Left lung (tissue), 10 donors: ENCODE results near the gene B4GALNT1. TPM values are rescaled to one million over a fixed set of nuclear protein-coding genes. Genes with fewer than 3 reads are reported as not detected.
A peak's percentile ranks its signal among the peaks of the same experiment; 100 is the strongest.
"Not testable (repeated sequence)": the region's sequence is repeated elsewhere in the genome, so short reads cannot be mapped to it uniquely, and the experiment has no call there.

Experiments used
- ATAC-seq: fragments of 200-7000 bp; cut with Tn5 transposase; one replicate; pipeline ENCODE4 v1.9.1; 2020; ENCODE audit warnings: moderate library complexity
- DNase-seq, 4 donors: peaks; one replicate each; pipeline ENCODE4 v3.0.0-alpha.2; 2013 to 2020
- H3K27ac ChIP-seq, 2 donors: fragments of 200-600 bp; sonication (generic) in 1 of 2; one replicate each; pipeline versions ENCODE4 v1.5.0 to v1.8.0; 2020 to 2021
- H3K27me3 ChIP-seq, 2 donors: fragments of 200-600 bp; sonication (generic) in 1 of 2; one replicate each; pipeline versions ENCODE4 v1.5.0 to v1.8.0; 2020 to 2021
- H3K36me3 ChIP-seq, 2 donors: fragments of 200-600 bp; sonication (generic) in 1 of 2; one replicate each; pipeline versions ENCODE4 v1.5.0 to v1.8.0; 2020 to 2021
- H3K4me1 ChIP-seq, 2 donors: fragments of 200-600 bp; one replicate each; pipeline ENCODE4 v1.8.0; 2021
- H3K4me3 ChIP-seq, 2 donors: fragments of 200-600 bp; sonication (generic) in 1 of 2; one replicate each; pipeline versions ENCODE4 v1.5.0 to v1.8.0; 2020 to 2021; ENCODE audit warnings: mild to moderate bottlenecking in 1 of 2
- H3K9me3 ChIP-seq, 2 donors: fragments of 200-600 bp; sonication (generic) in 1 of 2; one replicate each; pipeline versions ENCODE4 v1.5.0 to v1.8.0; 2020 to 2021
- intact Hi-C, 2 donors: fragments of 100-400 bp; cut with DNase I; formaldehyde crosslinking; loops; one replicate each; pipeline versions ENCODE4 v1.11.2 to v1.14.2; 2022
- polyA plus RNA-seq, 6 donors: library from polyadenylated mRNA; unstranded; fragments of 120-200 nt; gene quantifications; one replicate each; pipeline ENCODE4 v1.2.1, GENCODE V29; 2013; ENCODE audit not compliant: insufficient read length in 6 of 6
- total RNA-seq, 2 donors: library from RNA; stranded (reverse); fragmentation: NEBNext Ultra II Directional; extraction: Animal tissue kit (Norgen Biotek cat#: 25700); gene quantifications; one replicate each; pipeline ENCODE4 v1.2.1, GENCODE V29; 2021
- TF ChIP-seq, protein P1 (sequence below), 2 donors: fragments of 200-600 bp; sonication (generic) in 1 of 2; IDR thresholded peaks; one replicate each; pipeline versions ENCODE4 v1.5.0 to v1.8.0; 2021; ENCODE audit warnings: antibody characterized with exemption in 2 of 2
- donor health status: DM: no; HTN: yes; CAD: no.
- donor health status: DM: no; HTN: no; CAD: no.

The B4GALNT1 gene
- total and polyA plus RNA-seq, 8 donors = 0.78 to 3.8 (median 1.4) TPM

DNA sequence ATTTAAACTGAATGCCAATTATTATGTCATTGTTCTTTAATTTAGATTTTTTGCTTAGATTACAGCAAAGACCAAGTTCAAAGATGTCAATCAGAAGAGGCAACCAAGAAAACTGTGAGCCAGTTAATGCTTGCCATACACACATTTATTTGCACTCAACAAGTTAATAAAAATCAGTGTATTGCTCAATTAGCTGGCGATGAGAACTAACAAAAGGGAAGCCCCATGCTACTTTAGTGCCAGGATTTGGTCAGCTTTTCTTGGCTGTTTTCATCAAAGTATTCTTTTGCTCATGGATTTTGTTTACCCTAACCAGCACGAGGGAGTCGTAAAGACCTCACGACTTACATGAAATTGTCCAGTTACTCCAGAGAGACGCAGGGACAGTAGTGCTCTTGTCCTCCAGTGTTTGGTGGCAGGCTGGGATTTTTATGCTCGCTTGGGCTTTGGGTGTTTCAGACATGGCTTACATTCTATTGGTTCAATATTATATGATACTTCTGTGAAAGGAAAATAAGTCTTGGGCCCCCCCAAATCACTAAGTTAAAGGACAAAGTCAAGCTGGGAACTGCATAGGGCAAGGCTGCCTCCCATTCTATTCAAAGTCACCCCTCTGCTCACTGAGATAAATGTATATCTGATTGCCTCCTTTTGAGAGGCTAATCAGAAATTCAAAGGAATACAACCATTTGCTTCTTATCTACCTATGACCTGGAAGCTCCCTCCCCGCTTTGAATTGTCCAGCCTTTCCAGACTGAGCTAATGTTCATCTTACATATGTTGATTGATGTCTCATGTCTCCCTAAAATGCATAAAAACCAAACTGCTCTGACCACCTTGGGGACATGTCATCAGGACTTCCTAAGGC lies 7.4 kb upstream of the B4GALNT1 start:
- no peaks in the 10 kb centered on the region for H3K4me1 ChIP-seq
- H3K27ac ChIP-seq = no peak overlapping the region
- no peaks in the 10 kb centered on the region for H3K36me3 ChIP-seq
- peaks cover 0 to 62% of the 10 kb centered on the region in 2 donors for H3K27me3 ChIP-seq
- DNase-seq (peak in 1 of 4 donors; percentile 27), ATAC-seq (no peak)
- H3K9me3 ChIP-seq = peaks cover 0 to 9% of the 10 kb centered on the region in 2 donors
- no peak overlapping the region for H3K4me3 ChIP-seq
- TF ChIP-seq, protein P1, sequence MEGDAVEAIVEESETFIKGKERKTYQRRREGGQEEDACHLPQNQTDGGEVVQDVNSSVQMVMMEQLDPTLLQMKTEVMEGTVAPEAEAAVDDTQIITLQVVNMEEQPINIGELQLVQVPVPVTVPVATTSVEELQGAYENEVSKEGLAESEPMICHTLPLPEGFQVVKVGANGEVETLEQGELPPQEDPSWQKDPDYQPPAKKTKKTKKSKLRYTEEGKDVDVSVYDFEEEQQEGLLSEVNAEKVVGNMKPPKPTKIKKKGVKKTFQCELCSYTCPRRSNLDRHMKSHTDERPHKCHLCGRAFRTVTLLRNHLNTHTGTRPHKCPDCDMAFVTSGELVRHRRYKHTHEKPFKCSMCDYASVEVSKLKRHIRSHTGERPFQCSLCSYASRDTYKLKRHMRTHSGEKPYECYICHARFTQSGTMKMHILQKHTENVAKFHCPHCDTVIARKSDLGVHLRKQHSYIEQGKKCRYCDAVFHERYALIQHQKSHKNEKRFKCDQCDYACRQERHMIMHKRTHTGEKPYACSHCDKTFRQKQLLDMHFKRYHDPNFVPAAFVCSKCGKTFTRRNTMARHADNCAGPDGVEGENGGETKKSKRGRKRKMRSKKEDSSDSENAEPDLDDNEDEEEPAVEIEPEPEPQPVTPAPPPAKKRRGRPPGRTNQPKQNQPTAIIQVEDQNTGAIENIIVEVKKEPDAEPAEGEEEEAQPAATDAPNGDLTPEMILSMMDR (IDR thresholded peaks at IDR 0.05) = no peak
- intact Hi-C loops = no loop called here

DNA sequence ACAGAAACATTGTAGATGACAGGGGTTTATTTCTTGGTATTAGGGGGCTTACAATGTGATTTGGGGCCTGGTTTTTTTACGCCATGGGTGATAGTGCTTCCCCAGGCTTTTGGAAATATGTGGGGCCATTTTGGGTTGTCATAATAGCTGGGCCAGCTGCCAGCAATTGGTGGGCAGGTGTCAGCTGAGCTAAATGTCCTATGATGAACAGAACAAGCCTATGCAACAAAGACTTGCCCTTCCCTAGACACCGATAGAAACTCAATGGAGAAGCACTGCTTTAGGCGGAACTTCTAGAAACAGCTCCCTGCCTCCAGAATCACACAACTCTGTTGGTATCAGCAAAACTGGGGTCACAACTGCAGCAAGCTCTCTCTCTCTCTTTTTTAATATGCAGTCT lies 5.1 kb upstream of the B4GALNT1 start:
- intact Hi-C loops = no loop called here
- Histone ChIP-seq H3K4me3 (no peak overlapping the region), H3K27me3 (peaks cover 6 to 78% of the 10 kb centered on the region in 2 donors), H3K27ac (no peak overlapping the region), H3K36me3 (no peaks in the 10 kb centered on the region), H3K9me3 (no peaks in the 10 kb centered on the region), H3K4me1 (peaks cover 3 to 4% of the 10 kb centered on the region in 2 donors)
- TF ChIP-seq, protein P1 (IDR thresholded peaks at IDR 0.05) = no peak
- DNase-seq (no peak), ATAC-seq (no peak)

DNA sequence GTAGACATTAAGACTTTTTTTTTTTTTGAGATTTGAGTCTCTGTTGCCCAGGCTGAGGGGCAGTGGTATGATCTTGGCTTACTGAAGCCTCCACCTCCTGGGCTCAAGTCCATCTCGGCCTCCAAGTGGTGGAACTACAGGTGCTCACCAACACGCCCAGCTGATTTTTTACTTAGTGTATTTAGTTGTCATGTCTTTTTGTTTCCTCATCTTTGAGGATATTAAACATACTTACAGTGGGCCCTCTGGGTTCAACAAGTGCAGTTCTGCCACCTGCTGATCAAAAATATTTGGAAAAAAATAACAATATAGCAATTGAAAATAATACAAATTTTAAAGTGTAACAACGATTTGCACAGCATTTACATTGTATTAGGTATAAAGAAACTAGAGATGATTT lies 4.4 kb upstream of the B4GALNT1 start:
- H3K4me1 ChIP-seq = peaks cover 4 to 11% of the 10 kb centered on the region in 2 donors
- intact Hi-C loops = no loop called here
- ATAC-seq (no peak), DNase-seq (no peak)
- H3K27me3 ChIP-seq = peaks cover 11 to 78% of the 10 kb centered on the region in 2 donors
- H3K27ac ChIP-seq = no peak overlapping the region
- TF ChIP-seq, protein P1 (IDR thresholded peaks at IDR 0.05) = no peak
- no peak overlapping the region for H3K4me3 ChIP-seq
- no peaks in the 10 kb centered on the region for H3K9me3 ChIP-seq
- H3K36me3 ChIP-seq = no peaks in the 10 kb centered on the region

DNA sequence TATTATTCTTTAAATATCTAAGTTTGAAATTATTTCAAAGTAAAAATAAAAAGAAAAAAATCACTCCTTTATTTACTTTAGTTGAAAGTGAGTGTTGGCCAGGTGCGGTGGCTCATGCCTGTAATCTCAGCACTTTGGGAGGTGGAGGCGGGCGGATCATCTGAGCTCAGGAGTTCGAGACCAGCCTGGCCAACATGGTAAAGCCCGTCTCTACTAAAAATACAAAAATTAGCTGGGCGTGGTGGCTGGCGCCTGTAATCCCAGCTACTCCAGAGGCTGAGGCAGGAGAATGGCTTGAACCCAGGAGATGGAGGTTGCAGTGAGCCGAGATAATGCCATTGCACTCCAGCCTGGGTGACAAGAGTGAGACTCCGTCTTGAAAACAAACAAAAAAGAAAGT lies 3.7 kb upstream of the B4GALNT1 start:
- H3K4me3 ChIP-seq, DNase-seq, intact Hi-C loops, ATAC-seq, H3K9me3 ChIP-seq, H3K27ac ChIP-seq, H3K36me3 ChIP-seq: not testable (repeated sequence)
- Histone ChIP-seq H3K4me1 (peaks cover 4 to 16% of the 10 kb centered on the region in 2 donors), H3K27me3 (peaks cover 18 to 78% of the 10 kb centered on the region in 2 donors)

DNA sequence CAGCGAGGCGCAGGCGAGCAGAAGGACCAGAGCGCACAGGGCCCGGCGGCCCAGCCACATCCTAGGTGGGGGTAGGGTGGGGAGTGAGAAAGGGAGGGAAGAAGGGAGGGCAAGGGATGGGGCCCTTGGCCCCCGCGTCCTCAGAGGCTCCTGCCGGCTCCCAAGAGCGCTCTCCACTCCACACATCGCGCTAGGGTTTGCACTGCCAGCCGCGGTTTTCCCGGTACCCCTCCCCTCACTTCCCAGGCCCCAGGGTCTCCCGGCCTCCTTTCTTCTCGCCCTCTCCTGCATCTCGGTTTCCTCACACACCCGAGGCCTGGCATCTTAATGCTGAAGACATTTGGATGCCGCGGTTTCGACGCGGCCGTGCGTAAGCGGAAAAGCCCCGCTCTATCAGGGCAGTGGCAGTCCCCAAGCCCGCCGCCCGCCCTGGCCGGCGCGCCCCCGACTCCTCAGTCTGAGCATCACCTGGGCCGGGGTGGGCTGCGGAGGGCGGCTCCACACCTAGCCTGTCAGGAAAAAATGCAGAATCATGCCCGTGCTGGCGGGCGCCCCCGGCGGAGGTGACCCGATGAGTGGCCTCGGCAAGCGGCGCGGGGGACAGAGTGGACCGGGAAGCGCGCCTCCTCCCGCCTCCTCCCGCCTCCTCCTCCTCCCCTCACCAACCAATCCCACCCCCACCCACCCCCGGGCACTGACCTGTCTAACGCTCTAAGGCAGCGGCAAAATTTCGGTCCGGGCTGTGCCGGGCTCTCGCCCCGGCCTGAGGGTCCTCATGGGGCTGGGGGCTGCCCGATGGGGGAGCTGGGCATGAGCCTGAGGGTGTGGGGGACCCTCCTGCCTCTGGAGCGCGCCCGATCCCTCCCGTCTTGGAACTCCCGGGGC lies 686 bp downstream of the B4GALNT1 start:
- Histone ChIP-seq H3K4me3 (peak overlapping the region; percentile 30 to 41), H3K36me3 (no peaks in the 10 kb centered on the region), H3K27me3 (peaks cover 45 to 96% of the 10 kb centered on the region in 2 donors), H3K4me1 (peaks cover 9 to 26% of the 10 kb centered on the region in 2 donors), H3K27ac (no peak overlapping the region), H3K9me3 (no peaks in the 10 kb centered on the region)
- TF ChIP-seq, protein P1 (IDR thresholded peaks at IDR 0.05) = no peak
- no peak for DNase-seq
- ATAC-seq = peak; percentile 24
- intact Hi-C loops = no loop called here
